HG03045 (cell line): ENCODE data around the gene NRXN3.

Source experiments
- ATAC-seq: cut with Tn5 transposase; IDR thresholded peaks from one replicate; pipeline ENCODE4 v1.9.1; 2021; ENCODE audit warnings: mild to moderate bottlenecking, moderate library complexity; ENCODE audit not compliant: unreplicated experiment

NRXN3 gene

GRCh38 chr14:78170203-78170602 lies at the start of gene NRXN3:
Gene NRXN3, plus strand, starts transcription at chr14:78170373. Its CDS starts 72,721 bp downstream, at chr14:78243094.
- ATAC-seq = no peak

GRCh38 chr14:78122436-78122835 lies 47.7 kb upstream of the NRXN3 start:
- ATAC-seq = no peak

GRCh38 chr14:78123650-78124253 lies 46.4 kb upstream of the NRXN3 start:
- ATAC-seq = no peak

- no peak for ATAC-seq
Observed at GRCh38 chr14:78127961-78128360, 42.2 kb upstream of the NRXN3 start.

GRCh38 chr14:78129375-78129774 lies 40.8 kb upstream of the NRXN3 start:
- no peak for ATAC-seq

DNA sequence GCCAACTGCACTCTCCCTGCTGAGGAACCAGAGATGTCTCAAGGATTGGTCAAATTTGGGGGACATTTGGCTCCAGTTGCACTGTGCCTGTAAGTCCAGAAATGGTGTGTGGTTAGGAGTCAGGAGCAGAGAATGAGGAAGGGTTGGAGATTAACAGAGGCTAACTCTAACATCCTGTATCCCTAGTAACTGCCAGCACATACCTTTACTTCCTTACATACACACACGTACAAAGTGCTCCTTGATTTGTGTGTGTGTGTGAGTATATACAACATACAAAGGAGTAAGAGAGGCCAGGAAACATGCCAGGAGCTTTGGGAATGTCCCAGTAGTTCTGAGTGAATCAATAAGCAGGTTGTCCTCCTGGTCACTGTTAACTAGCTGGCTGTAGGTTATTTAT lies 39.8 kb upstream of the NRXN3 start:
- no peak for ATAC-seq

DNA sequence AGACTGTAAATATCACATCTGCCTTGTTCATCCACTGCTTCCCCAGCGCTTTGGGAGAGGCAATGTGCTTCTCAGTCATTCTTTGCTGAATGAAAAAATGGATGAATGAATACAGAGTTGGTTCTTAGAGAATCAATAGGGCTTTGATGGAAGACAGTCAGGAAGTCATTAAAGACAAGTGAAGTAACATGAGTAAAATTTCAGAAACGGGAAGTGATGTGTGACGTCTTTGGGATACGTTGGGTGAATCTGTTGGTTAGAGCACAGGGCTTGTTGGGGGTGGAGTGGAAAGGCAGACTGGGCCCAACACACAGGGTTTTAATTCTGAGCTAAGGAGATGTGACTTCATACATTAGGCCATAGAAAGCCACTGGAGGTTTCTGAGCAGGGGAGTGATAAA lies 39.0 kb upstream of the NRXN3 start:
- ATAC-seq = no peak

DNA sequence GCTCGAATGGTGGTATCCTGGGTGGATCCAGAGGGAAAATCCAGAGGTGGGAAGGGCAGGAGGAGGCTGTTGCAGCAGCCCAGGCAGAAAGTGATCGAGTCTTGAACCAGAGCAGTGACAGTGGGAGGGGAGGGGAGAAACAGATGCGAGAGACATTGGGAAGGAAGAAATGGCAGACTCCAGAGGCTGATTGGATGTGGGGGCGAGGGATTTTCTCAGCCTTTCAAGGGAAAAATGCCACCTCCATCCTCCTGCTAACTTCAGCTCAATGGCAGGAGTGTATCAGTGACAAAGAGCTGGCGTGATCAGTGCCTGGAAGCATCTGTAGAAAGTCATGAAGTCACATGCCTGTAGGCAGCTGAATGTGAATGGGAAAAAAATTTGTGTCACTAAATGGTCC lies 38.6 kb upstream of the NRXN3 start:
- no peak for ATAC-seq

GRCh38 chr14:78135450-78135891 lies 34.7 kb upstream of the NRXN3 start:
- ATAC-seq = no peak

DNA sequence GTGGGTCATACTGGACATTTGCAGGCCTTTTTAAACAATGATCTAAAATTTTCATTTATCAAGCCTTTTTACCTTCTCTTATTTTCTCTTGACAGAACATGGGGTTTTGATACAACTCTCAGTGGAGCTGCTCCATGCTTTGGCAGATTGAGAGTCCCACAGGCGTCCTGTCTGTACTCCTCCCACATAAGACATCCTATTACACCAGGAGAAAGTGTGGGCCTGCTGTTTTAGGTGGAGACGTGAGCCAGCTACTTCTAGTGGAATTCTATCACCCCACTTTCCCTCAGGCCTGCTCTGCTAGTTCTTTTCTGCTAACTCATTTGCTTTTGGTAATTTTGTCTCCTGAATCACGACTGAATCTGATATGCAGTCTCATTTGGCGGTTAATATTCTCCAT lies 33.5 kb upstream of the NRXN3 start:
- ATAC-seq = no peak

GRCh38 chr14:78141590-78141989 lies 28.6 kb upstream of the NRXN3 start:
- no peak for ATAC-seq

DNA sequence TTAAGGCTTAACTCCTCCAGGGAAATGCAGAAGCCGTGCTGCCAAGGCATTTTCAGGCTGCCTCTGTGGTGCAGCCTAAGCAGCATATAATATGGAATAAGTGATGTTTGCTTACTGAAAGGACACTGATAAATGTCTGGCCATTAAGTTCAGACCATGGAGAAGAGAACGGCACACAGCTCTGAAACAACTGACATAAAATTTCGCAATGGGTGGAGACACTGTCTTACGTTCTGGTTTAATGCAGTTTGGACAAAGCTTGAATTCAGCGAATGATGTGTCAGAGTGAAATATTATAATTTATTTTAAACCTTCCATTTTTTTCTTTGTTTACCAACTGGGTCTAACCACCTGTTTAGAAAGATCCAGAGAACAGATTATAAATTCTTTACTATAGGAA lies 27.2 kb upstream of the NRXN3 start:
- no peak for ATAC-seq

- no peak for ATAC-seq
Observed at GRCh38 chr14:78143489-78144145, 26.6 kb upstream of the NRXN3 start.

DNA sequence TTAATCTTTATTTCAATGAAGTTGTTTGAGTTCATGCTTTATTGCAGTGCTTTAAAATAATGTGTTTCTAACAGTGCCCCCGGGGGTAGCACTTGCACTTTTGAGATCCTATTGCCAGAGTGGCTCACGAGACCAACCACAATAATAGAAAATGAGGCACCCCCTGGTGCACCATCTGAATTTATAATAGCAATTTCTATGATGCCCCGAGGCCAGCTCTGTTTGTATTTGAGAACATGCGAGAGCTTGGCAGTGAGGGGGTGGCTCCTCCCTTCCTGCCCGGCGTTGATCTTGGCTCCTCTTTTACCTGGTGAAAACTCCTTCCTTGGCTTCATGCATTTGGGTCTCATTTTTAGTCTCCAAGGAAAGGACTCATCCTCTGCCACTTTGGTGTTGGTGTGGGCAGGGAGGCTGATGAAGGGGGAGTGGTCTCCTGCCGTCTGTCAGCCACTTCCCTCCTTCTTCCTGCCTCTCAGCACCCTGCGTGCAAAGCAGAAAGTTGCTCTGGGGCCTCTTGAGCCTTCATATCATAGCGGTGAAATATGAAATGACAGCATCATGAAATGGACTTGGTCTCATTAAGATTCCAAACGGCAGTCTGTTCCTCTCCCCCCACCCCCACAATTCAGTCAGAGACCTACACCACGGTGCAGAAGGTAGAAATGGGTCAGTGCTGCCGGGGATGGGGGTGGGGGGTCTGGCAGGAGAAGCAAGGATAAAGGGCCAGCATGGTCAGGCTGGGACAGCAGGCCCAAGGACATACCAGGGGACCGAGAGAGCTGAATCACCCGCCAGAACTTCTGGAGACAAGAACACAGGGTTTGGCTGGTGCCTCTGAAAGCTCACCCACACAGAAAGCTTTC lies 17.7 kb upstream of the NRXN3 start:
- no peak for ATAC-seq

- no peak for ATAC-seq
Observed at GRCh38 chr14:78153064-78153341, 17.2 kb upstream of the NRXN3 start.

DNA sequence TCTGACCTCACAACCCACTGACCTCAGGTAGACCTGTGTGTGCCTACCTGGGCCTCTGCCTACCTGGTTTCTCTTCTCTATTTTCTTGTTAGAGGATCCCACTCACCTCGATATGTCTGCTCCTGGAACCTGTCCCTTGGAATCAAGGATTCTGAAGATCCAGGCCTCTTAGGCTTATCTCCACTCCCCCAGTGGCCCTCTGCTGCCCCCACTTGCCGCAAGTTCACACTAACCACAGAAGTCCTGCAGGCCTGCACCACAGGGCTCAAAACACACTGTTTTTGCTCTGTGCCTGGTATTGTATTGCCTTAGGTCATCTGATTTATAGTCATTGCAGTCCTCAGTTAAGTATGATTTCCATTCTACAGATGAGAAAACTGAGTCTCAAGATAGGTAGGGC lies 15.3 kb upstream of the NRXN3 start:
- no peak for ATAC-seq

GRCh38 chr14:78156196-78156595 lies 14.0 kb upstream of the NRXN3 start:
- no peak for ATAC-seq

DNA sequence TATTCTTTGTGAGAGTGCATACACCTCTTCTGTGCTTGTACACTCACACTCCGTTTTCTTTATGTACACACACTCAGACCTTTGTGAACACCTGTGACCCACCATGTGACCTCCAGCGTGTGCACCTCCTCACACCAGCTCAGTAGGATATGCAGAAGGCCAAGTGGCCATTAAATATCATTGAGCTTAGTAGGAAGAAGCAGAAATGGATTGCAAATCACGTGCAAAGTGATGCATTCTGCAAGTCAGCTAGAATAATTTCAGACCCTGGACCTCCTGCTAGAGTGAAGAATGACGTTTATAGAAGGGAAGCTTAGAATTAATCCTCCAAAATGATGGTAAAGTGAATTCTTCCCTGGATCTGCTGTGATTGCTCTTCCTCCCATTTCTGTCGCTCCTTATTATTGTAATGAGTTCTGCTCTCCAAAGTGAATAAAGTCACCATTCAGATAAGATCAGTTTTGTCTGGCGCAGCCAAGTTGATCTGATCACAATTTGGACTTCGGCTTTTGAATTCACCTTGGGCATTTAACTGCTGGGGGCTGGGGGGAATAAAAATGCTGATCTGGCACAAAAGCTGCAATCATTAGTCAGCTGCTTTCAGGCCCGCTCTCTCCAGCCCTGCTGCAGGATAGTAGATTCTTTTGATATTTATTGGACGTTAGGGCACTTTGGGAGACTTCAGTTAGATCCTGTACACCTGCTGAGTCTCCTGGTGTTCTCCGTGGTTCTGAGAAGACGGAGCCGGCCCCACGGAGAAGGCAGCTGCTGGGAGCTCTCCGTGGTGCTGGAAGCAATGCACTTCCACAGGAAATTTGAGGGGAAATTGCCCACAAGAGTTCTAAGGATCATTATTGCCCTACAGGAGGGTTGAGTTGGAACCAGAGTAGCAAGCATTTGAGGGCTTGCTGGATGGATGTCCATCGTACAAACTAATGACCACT lies 12.4 kb upstream of the NRXN3 start:
- no peak for ATAC-seq

DNA sequence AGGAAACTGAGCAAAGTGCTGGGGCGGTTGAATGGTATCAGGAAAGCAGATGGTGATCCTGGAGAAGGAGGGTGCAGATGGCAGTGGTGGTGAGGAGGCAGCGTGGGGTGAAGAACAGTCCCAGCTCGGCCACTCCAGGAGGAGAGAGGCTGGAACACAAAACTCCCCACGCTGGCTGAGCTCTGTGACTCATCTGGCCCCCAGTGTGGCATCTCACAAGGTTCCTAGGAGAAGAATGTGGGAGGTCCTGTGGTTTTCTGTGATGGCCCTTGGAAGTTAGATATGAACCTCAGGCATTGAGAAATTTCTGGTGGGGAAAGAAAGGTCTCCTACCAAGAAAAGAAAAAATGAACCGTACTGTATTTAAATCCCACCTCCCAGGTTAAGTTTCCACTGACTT lies 8.0 kb upstream of the NRXN3 start:
- no peak for ATAC-seq

- ATAC-seq = no peak
Observed at GRCh38 chr14:78164226-78164853, 5.8 kb upstream of the NRXN3 start.

DNA sequence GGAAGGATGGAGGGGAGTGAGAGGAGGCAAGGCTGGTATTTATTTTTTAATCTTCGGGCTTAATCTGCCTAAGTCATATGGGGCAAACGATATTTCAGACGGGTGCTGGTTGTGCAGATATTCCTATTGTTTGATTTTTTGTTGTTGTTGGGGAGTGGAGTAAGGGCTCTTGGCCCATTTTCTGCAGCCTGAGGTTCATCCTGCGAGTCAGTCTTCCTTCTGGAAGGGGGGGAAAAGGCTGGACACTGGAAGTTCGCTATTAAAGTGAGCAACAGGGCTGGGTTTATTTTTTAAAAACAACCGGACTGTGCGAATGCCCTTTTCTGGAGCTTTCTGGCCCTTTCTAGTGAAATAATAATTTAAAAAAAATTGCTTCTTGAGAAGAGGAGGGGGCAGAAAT lies 2.3 kb downstream of the NRXN3 start:
- ATAC-seq = no peak
